AG09309 (cell line): ENCODE measurements around the gene TACC2.

Experiments
- DNase-seq: peaks from one replicate; pipeline ENCODE4 v3.0.0-alpha.2; 2010; ENCODE audit warnings: low read depth
- H3K4me3 ChIP-seq: 2 replicates; pipeline ENCODE4 v1.5.1; 2011; ENCODE audit warnings: mild to moderate bottlenecking, low read depth, low read length, moderate library complexity; ENCODE audit not compliant: control insufficient read depth
- TF ChIP-seq, protein P1 (sequence below): IDR thresholded peaks from 2 replicates; pipeline ENCODE4 v1.5.1; 2011; ENCODE audit warnings: mild to moderate bottlenecking, low read depth, low read length, inconsistent platforms; ENCODE audit not compliant: insufficient read depth, control insufficient read depth; ENCODE audit errors: missing control alignments

Gene TACC2

DNA sequence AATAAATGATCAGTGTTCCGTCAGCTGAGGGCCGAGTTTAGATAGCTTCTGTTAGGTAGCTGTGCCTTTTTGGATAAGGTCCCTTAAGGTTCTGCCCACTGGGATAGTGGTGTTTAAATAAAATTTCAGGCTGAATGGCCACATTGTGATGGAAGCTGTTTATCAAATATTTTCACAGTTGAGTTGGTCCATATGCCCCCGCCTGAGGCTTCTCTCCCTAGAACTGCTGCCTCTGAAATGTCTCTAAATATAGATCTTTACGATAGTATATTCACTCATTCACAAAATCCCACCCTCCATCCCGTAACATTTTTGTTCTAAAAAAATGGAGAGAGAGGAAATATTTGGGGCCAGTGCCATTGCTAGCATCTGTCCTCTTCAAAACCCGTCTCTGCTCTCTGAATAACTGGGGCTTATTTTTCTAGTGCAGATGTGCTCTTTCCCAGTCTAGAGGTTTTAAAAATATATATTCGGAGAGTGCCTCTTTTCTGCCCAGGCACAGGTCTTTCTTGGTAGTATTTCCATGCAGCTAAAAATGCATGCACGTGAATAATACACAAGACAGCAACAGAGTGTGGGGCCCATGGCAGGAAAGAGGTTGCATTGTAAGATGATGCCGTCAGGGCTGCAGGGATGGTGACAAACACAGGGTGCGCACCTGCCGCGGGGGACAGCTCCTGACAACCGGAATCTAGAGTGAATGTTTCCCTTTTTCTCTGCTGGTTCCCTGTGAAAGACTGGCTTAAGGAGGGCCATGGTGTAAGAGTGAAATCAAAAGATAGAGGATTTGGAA, 176.7 kb downstream of the TACC2 start:
- TF ChIP-seq, protein P1, sequence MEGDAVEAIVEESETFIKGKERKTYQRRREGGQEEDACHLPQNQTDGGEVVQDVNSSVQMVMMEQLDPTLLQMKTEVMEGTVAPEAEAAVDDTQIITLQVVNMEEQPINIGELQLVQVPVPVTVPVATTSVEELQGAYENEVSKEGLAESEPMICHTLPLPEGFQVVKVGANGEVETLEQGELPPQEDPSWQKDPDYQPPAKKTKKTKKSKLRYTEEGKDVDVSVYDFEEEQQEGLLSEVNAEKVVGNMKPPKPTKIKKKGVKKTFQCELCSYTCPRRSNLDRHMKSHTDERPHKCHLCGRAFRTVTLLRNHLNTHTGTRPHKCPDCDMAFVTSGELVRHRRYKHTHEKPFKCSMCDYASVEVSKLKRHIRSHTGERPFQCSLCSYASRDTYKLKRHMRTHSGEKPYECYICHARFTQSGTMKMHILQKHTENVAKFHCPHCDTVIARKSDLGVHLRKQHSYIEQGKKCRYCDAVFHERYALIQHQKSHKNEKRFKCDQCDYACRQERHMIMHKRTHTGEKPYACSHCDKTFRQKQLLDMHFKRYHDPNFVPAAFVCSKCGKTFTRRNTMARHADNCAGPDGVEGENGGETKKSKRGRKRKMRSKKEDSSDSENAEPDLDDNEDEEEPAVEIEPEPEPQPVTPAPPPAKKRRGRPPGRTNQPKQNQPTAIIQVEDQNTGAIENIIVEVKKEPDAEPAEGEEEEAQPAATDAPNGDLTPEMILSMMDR: no peak
- no peak overlapping the region for H3K4me3 ChIP-seq
- DNase-seq: no peak

DNA sequence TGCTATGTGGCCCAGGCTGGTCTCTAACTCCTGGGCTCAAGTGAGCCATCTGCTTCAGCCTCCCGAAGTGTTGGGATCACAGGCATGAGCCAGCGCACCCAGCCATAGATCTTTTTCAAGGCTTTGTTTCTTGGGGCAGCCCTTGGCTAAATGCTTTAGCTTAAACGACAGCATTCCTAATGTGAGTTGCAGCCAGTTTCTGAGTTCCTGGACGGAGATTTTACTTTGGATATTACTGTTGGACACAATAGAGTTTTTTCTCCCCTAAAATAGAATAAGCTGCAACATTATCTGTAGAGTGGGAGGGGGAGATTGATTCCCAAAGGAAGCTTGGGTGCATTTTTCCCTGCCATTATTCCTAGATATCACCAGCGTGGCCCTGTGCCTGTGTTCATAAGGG, 179.1 kb downstream of the TACC2 start:
- TF ChIP-seq, protein P1: no peak
- no peak overlapping the region for H3K4me3 ChIP-seq
- no peak for DNase-seq

DNA sequence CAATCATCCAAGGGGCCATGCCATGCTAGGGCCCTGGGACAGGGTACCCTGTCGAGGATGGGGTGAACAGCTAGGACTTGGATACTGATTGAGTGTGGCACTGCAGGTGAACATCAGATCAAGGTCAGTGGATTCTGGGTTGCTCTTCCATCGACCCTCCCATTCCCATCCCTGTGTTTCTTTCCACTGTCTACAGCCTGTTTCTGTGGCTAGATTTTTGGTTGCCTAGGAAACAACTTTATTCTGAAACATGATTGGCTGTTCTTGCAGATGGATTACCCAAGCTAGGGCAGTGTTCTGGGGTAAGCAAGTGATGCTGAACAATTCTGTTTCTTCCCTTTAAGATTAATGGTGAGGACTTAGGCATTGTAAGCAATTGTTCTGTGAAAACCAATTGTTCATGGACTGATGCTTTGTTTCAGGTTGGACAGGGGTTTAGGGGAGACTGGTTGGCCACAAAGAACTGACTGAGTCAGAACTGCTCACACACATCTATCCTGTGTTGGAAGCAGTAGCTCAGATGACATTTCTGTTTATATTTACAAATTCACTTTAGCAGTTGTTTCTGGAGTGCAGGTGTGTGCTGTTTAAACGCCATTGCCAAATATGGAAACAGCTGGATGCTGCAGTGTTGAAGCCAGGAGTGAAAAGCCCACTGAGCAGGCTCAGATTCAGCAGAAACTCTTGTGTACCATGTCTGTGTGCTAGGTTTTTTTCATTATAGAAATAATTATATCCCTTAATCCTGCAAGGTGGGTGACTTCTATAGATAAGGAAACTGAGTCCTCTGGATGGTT, 179.8 kb downstream of the TACC2 start:
- TF ChIP-seq, protein P1: no peak
- H3K4me3 ChIP-seq: no peak overlapping the region
- DNase-seq: no peak

DNA sequence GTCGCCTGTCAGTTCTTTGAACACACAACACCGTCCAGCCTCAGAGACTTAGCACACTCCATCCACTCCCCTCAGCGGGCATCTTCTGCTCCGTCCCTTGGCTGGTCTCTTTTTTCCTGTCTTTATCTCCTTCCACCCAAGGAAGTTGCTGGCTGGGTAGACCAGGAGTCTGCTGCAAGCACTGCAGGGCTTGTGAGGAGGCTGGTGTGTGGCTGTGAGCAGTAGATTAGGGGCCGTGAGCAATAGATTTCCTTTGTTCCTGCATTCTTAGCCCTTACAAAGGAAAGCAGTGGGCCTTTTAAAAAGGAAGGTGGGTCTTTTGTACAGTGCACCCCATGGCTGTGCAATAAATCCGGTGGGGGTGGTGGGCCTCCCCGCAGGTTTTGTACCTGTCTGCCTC, 181.8 kb downstream of the TACC2 start:
- TF ChIP-seq, protein P1: no peak
- no peak for DNase-seq
- no peak overlapping the region for H3K4me3 ChIP-seq

DNA sequence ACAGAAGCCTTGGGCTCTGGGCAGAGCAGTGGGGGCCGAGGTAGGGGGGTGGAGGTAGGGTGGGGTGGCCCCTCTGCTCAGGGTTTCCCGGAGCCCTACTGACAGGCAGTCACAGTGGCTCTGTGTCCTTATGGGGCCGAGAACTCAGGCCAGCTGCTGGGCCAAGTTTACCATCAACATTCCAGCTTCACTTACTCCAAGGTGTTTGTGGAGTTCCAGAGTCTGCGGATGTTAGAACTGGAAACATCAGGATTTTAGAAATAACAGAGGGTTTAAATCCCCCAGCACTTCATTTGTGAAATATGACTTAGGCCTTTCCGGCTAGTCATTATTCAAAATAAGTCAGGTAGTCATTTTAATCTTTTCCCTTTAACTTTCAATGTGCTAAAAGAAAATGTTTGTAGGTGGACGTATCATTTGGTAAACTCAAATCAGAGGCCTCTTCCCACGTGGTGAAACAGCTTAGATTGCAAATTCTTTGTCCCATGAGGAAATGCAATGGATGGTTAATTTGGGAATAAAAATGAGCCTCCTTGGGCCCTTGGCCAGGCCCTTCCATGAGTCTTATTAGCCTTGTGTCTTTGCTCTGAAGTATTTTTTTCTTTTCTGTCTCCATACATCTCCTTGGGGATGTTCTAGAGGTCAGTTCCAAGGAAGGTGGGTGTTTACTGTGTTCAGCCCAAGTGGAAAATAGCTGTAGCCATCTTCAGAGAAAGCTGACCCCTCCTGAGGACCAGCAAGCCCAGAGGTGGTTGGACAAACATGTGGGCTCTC, 182.5 kb downstream of the TACC2 start:
- DNase-seq: no peak
- no peak overlapping the region for H3K4me3 ChIP-seq
- TF ChIP-seq, protein P1: no peak

DNA sequence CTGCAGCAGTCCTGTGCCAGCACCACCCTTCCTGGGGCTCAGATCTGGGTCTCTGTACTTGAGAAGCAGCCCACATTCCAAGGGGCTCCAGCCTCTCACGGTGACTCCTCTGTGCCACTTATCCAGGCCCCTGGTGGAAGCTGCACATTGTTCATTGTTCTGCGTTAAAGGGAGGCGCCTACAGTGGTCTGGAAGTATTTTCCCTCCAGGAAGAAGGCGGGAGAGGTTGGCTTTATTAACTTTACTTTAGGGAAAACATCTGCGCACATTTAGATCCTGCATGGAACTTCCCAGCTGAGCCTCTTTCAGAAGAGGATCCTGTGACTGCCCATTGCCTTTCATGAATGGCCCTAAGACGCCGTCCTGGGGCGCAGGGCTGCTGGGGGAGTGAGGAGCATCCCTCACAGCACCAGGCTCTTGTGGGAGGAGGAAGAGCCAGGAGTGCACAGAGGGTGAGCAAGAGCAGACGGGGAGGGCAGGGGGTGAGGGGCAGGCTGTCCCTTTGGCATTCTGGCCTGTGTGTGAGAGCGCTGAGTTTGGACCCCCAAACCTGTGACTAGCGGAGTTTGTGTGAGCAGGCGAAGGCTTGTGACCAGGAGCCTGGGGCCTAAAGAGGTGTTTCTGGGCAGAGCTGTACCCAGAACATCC, 183.5 kb downstream of the TACC2 start:
- TF ChIP-seq, protein P1: no peak
- no peak for DNase-seq
- H3K4me3 ChIP-seq: no peak overlapping the region
